NB4 (cell line): Measurements from ENCODE around the gene IGF1R.

Experiments
- CTCF ChIP-seq: IDR thresholded peaks from one replicate; pipeline ENCODE4 v1.5.1; 2012; ENCODE audit warnings: low read depth, low read length
- POLR2A ChIP-seq: IDR thresholded peaks from 2 replicates; pipeline ENCODE4 v1.6.1; 2011; ENCODE audit warnings: mild to moderate bottlenecking; ENCODE audit not compliant: insufficient read length; ENCODE audit errors: extremely low read depth

DNA sequence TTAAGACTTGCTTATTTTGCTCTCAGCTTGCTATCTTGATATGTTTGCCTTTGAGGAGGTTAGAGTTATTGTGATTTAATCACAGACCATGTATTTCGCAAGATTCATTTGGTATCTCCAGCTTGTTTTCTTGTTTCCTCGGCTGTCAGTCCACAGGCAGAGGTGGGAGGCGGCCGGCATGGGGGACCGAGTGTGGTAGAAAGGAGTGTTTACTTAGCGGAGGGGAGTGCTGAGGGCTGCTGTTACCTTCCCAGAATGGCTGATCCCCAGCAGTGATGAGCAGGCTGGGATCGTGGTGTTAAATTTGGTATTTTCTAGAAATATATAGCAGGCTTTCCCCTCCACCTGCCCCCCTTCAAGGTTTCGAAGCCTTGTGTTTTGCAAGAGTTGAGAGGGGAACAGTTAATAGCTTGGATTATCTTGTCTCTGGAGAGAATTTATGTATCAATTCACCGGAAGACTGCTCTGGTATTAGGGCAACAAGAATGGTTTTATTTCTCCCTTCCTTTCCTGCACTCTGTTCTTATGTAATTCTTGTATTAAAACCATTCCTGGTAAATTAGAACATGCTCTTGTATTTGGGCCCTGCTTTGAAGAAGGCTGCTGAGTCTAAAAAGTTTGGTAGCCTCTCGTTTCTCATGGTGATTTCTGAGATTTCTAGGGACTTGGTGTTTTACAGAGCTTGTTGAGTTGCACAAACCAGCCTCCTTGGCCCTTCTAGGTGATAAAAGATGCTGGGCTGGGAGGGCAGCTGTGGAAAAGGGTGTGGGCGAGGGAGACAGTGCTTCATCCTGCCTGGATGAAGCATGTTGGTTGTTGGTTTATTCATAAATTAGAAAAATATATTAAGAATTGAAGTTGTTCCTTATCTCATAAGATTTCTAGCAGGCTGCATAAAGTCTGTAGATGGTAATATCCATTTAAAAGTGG lies 151.4 kb downstream of the IGF1R start:
- TF ChIP-seq CTCF (no peak), POLR2A (no peak)
